NCI-H1436 treated with DMSO at 0.1 percent for 48 hours (cell line): ENCODE data around the gene MKNK2.

Experiments
- DNase-seq: peaks from one replicate; lab custom pipeline; 2025; lab: John Stamatoyannopoulos, UW

The MKNK2 gene

DNA sequence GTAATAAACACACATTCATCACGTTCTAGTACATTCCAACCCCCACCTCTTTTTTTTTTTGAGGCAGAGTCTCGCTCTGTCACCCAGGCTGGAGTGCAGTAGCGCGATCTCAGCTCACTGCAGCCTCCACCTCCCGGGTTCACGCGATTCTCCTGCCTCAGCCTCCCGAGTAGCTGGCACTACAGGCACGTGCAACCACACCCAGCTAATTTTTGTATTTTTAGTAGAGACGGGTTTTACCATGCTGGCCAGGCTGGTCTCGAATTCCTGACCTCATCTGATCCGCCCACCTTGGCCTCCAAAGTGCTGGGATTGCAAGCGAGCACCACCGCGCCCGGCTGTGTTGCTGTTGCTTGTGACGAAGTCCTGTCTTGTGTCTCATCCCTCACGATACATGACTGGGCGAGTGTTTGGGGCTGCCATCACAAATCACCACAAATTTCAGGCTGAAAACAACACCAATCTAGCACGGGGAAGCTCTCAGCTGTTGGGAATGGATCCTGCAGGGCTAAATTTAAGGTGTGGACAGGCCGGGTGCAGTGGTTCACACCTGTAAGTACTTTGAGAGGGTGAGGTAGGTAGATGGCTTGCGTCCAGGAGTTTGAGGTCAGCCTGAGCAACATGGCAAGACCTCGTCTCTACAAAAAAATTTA is 29.4 kb upstream of the MKNK2 start:
- no peak for DNase-seq

DNA sequence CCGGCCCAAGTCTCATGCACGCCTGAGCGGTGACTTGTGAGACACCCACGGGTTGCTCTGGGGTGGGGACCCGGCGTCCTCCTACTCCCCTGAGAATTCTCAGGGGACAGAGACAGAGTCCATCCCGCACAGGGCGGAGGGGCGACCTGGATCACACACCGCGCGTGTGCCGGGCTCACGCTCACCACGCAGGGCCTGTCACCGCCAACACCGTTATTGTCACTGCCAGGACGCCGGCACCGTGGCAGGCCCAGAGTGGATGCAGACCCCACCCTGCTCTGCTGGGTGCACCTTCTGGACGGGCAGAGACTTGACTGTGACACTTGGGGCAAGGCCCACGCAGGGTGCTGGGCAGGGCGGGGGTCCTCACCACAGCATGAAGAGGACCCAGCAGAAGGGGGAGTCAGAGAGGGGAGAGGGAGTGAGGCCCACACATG is 28.8 kb upstream of the MKNK2 start:
- DNase-seq, result no peak

DNA sequence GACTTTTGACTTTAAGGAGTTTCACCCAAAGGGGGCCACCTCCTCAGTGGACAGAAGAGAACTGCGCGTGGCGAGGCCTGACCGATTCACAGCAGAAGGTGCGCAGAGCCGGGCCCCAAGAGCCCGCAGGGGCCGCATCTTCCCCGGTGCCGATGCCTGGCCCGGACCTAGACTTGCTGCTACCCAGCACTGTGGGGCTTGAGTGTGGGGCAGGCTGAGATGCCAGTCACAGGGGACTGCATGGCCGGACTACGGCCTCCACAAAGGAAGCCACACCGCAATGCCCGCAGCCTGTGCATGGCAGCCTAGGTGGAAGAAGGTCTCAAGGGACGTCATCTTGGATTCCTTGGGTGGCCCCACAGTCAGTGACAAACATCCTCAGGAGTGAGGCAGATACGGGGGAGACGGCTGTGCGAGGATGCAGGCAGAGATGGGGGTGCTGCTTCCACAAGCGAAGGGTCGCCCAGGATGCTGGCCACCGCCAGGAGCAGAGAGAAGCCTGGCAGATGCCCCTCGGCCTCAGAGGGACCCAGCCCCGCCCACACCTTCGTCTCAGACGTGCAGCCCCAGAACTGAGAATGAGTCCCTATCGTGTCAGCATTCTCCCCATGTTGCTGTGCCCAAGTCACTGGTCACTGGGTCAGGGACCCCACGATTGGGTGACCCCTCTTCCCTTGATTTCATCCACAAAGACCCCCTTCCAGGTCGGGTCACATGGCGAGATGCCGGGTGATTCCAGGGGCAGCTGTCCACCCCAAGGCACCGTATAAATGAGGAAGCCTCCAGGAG is 28.2 kb upstream of the MKNK2 start:
- DNase-seq, result no peak

DNA sequence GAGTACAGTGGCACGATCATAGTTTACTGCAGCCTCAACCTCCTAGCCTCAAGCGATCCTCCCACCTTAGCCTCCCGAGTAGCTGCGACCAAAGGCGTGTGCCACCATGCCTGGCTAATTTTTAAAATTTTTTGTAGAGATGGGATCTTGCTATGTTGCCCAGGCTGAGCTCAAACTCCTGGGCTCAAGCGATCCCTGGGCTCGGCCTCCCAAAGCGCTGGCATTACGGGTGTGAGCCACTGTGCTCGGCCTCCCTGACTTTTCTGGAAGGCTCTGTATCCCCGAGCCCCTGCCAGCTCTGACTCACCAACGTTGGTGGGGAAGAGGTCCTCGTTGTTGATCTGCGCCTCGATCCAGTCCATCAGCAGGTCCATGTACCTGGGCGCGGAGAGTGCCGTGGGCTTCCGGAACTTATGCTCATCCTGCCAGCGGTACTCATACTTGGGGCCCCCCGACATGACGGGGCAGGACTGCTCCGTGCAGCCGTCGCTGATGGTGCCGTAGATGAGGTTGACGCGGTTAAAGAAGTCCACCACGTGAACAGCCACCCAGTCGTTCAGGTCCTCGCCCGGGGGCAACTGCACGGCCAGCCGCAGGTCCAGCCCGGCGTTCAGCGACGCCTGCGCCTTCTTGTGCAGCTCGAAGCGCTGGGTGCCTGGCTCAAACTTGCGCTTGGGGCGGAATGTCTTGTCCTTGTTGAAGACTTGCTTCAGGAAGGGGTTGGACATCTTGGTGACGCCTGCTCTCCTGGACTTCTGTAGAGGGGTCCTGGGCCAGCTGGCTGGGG is 27.0 kb upstream of the MKNK2 start:
- no peak for DNase-seq

DNA sequence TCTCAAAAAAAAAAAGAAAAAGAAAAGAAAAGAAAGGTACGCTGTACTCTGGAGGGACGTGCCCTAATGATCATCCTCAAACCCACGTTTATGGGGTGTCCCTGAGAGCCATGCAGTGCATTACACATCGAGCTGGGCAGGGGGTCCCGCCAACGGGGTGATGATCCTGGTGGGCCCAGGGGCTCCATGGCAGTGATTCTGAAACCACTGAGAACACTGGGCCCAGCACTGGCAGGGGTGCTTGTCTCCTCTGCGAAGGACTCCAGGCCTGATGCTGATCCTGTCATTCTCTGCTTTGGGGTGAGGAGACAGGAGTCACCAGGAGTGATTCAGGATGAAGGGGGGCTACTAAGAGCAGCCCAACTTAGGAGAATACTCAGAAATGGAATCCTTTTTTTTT is 26.4 kb upstream of the MKNK2 start:
- DNase-seq, result no peak

DNA sequence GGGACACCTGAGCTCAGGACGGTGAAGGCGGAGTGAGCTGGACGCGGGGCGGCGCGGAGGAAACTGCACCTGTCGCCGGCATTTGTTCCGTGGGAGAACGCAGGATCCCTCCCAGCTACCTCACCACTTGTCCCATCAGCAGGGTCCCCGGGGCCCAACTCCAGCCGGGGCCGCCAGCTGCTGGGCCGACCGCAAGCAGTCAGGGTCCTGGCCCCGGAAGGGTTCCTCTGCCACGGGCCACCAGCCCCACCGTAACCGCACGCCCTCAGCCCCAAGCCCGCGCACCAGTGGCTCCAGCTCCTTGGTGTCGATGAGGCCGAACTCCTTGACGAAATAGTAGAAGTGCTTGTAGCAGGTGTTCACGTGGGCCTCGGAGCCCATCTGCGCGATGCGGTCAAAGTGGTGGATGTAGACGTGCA is 25.5 kb upstream of the MKNK2 start:
- DNase-seq, result no peak

DNA sequence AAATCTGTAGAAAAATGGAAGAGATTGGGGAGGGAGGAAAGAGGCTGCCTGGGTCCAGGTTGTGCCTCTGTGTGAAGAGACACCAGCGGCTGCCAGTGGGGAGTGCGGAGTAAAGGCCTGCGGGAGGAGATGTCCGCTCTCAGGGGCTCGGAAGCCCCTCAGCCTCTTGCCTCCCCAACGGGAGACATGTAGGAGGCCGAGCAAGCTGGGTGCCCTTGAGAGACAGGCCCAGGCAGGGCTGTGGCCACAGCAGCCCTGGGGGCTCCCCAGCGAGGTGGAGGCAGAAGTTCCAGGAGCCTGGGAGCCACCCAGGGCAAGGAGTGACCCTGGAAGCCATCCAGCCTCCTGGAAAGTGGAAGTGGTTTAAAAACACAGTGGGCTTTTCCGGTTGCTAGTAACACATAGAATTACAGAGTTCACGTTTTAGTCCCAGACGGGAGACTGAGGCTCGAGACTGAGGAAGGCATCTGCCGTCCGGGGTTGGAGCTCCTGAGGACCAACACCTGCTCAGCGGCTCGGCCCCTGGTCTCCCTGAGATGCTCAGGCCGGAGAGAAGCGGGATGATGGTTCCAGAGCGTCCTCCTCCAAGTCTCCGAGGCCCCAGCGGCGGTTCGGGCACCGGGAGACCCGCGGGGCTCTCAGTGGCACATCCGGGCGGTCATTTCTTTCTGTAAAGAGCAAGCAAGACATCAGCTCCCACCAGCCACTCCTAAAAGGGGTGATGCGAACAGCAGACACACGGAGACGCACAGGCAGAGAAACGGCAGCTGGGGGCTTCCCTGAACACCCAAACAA is 21.9 kb upstream of the MKNK2 start:
- DNase-seq, result no peak

DNA sequence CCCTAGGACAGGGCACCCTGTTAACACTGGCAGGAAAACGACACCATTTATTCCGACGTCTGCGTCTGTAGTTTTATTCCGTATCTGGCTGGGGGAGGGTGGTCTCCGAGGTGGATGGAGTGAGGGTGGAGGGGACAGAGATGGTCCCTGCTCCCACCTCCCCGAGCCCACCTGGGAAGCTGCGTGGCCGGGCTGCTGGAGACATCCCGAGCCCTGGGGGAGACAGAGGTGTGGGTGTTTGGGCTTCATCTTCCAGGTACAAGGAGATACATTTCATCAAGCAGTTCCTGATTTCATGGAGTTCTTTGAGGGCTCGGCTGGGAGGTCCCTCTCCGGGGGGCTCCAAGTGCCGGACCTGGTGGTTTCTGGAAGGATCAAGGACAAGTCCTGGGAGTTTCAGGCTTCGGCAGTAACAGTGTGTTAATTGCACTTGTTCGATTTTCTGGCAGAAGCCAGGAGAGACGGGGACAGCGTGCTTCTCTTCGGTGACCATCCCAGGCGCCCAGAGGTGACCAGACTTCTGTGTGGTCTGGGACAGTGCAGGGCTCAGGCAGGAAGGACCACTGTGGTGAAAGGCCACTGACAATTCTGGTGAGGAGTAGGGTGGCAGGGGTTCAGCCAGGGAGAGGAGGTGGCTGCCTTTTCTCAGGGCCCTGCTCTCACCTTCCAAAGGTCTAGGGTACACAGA is 20.1 kb upstream of the MKNK2 start:
- no peak for DNase-seq

DNA sequence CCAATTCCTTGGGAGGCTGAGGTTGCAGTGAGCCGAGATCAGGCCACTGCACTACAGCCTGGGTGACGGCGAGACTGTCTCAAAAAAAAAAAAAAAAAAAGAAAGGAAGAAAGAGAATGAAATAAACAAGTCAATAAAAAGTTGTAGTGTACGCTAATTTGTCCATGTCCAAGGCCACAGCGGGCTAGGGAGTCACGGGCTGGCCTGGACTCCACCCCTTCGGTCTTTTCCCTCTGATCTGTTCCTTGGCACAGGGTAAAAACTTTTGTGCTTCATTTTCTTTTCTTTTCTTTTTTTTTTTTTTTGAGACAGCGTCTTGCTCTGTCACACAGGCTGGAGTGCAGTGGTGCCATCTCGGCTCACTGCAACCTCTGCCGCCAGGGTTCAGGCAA is 19.4 kb upstream of the MKNK2 start:
- DNase-seq, result no peak

DNA sequence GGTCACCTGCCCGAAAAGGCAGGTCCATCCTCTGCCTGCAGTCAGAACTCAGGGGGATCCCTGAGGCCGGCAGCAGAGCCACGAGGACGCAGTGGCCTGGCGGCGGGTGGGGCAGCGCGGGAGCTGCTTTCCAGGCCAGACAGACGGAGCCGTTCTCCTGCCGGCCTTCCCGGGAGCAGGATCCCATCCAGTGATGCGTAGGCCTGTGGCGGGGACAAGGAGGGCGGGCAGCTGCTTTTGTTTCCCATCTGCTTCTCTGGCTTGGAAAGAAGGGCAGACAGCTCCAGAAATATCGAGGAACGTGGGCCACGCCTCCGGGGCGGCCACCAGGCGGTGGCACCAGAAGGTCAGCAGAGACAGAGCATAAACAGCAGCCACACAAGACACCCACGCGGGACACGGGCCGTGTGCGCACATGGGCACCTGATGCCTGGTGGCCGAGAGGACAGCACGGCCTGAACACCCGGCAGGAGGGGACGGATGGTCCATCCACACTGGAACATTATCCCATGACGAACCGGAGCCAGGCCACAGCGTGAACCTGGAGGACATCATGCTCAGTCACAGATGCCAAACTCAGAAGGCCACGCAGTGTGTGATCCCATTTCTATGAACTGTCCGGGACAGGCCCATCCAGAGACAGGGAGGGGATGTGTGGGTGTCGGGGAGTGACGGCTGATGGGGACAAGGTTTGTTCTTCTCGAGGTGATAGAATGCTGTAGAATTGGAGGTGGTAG is 13.9 kb upstream of the MKNK2 start:
- DNase-seq, result no peak

DNA sequence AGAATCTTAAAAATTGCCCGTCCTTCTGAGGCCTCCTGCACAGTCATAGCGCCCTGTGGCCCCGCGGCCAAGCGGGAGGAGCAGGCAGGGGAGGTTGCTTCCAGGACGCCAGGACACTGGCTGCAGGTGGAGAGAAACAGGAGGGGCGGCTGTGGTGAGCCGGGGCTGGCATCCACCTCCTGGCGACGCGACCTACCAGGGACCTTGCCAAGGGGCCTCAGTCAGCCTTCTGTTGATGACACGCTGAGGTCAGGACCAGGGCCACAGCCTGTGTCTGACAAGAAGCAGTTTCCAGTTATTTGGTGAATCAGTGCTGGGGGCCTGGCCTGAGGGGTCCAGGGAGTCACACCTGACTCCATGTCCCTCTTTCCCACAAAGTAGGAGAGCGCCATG is 13.3 kb upstream of the MKNK2 start:
- DNase-seq, result no peak

DNA sequence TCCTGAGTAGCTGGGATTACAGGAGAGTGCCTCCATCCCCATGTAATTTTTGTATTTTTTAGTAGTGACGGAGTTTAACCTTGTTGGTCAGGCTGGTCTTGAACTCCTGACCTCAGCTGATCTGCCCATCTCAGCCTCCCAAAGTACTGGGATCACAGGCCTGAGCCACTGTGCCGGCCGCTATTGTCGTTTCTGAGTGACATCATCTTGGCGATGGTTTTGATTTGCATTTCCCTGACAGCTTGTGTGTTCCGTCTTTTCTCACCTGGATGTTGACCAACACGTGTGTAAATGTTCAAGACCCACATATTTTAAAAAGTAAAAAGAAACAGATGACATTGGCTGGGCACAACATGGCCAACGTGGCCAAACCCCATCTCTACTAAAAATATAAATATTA is 12.8 kb upstream of the MKNK2 start:
- no peak for DNase-seq

DNA sequence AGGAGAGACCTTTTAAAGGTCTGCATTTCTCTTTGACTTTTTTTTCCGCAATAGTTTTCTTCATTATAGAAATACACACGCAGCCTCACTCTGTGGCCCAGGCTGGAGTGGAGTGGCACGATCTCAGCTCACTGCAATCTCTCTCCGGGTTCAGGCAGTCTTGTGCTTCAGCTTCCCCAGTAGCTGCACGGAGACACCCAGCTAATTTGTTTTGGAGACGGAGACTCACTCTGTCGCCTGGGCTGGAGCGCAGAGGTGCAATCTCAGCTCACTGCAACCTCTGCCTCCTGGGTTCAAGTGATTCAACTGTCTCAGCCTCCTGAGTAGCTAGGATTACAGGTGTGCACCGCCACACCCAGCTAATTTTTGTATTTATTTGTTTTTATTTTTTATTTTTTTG is 11.7 kb upstream of the MKNK2 start:
- no peak for DNase-seq

DNA sequence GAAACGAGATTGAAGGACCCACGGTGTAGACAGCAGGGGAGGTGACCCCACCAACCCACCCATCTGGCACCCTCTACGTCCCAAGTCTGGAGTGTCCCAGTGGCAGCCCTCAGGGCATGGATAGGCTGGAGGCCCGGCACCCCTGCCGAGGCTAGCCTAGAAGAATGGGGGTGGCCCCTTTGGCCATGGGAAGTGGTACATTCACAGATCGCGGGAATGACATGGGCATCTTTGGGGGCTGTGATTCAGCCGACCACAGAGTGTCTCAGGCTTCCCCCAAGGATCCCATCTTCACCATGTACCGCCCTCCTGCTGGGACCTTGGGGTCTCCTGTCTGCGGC is 11.3 kb upstream of the MKNK2 start:
- no peak for DNase-seq

DNA sequence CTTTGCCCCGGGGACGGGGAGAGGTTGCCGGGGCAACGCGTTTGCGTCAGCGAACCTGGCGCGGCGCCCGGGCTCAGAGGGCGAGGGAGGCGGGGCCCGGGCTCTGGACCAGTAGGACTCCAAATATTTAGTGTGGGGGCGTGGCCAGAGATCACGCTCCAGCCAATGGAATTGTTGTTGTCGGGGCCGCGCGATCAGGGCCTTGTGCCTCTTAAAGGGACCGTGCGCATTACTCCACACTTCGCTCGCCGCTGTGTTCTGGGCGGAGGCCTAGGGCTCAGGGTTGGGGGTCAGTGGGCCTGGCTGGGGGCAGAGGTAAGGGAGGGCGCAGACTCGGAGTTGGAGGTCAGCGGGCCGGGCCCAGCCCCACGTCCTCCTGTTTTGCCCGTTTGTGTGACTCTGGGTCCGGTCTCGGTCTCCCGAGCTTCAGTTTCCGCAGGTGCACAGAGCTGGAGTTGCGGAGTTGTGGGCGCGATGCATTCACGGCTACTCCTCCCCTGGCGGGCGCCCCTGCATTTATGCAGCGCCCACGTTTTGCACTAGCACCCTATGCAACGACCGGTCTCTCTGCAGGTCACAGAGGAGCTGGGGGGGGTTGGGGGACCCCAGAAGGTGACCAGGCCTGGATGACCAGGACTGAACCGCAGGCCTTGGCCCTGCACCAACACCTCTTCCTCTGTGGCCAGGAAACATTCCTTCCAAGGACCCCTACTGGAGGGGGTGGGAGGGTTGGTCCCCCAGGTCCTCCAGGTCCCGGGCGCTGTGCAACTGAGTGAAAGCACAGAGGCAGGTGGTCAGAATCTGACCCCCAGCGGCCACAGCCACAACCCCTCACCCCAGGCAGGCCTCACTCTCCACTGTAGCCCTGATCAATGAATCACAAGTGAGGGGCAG is 10.7 kb upstream of the MKNK2 start:
- DNase-seq, result peak; percentile 94

DNA sequence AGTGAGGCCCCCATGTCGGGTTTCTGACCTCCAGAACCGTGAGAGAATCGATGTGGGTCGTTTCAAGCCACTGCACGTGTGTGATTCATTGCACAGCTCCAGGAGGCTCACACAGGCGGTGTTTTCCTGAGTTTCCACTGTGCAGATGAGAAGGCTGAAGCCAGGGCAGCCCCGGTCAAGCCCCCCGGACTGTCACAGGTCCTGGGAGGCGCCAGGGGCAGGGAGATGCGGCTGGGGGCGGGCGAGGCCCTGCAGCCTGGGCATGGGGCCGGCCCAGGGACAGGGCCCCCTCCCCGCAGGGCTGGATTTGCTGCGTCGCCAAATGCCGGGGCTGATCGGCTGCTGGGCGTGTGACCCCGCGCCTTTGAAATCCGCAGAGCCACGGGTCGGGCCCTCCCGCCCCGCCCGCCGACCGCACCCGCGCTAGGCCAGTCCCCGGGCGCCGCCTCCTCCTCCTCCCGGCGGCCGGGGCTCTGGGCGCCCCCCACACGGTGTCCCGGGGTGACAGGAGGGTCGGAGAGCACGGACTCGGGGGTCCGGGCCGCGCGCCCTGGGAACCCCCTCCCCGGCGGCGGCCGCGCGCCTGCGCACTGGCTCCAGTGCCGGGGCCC is 9.9 kb upstream of the MKNK2 start:
- no peak for DNase-seq

DNA sequence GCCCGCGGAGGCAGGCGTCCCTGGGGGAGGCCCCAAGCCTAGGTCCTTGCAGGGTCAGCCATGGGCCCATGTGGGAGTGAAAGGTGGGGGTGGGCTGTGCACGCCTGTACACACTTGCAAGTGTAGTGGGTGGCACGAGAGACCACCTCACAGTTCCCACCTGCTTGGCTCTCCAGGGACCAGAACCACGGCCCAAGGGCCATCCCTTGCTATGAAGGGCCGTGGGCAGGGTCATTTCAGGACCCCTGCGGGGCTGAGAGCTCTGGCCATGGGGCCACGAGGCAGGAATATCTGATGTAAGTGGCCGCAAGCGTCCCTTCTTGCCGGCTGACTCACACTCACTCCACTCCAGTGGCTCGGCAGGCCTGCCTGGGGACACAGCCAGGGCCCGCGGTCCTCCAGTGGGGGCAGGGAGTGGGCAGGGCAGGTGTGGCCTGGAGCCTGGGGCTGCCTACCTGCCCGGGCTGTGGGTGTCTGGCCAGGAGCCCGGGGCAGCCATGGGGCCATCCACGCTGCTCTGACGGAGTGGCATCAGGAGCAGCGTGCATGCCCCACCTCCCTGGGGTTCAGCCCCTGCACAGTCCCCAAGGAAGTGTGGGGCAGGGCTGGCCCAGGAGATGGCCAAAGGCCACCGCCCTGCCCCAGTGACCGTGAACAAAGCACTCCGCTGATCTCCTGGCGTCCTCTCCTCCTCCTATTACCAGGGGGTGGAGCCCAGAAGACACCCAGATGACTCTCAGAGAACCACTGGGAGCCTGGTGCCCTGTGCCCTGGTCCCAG is 8.6 kb upstream of the MKNK2 start:
- no peak for DNase-seq

DNA sequence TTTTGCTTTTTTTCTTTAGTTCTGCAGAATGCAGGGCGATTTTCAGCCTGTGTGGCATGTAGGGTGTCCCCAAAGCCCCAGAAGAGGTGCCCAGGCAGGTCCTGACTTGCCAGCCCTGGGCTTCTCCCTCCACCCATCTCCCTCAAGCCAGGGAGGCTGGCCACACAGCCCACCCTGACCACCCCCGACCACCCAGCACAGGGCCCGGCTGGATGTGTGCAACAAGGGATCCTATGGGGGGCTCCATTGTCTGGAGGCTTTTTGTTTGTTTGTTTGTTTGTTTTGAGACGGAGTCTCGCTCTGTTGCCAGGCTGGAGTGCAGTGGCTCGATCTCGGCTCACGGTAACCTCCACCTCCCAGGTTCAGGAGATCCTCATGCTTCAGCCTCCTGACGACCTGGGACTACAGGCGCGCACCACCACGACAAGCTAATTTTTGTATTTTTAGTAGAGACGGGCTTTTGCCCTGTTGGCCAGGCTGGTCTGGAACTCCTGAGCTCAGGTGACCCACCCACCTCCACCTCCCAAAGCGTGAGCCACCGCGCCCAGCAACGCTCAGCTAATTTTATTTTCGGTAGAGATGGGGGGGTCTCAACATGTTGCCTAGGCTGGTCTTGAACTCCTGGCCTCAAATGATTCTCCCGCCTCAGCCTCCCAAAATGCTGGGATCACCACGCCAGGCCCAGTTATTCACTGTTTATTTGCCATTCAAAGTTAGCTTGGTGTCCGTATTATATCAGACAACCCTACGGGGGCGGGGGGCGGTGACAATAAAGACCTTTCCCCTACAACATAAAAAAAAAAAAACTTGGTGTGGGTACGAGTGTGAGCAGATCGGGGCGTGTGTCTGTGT is 7.8 kb upstream of the MKNK2 start:
- no peak for DNase-seq
